Measurements from ENCODE around the gene HOXD11.

DNA sequence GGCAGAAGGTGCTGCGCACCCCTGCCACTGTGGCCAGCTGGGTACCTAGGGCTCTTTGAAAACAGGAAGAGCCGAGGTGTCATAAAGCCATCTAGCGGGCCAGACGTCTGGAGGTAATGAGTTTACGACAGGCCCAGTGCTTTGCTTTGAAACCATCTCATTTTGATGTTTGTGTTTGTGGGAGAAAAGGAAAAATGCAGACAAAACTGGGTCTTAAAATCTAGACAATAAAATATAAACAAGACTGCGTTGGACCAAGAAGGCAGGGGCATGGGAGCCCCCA is 18.6 kb downstream of the HOXD11 start:
- TF ChIP-seq, protein P1, sequence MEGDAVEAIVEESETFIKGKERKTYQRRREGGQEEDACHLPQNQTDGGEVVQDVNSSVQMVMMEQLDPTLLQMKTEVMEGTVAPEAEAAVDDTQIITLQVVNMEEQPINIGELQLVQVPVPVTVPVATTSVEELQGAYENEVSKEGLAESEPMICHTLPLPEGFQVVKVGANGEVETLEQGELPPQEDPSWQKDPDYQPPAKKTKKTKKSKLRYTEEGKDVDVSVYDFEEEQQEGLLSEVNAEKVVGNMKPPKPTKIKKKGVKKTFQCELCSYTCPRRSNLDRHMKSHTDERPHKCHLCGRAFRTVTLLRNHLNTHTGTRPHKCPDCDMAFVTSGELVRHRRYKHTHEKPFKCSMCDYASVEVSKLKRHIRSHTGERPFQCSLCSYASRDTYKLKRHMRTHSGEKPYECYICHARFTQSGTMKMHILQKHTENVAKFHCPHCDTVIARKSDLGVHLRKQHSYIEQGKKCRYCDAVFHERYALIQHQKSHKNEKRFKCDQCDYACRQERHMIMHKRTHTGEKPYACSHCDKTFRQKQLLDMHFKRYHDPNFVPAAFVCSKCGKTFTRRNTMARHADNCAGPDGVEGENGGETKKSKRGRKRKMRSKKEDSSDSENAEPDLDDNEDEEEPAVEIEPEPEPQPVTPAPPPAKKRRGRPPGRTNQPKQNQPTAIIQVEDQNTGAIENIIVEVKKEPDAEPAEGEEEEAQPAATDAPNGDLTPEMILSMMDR (IDR thresholded peaks at IDR 0.05; ENCODE audit: poor library complexity, severe bottlenecking) = no peak
- TF ChIP-seq POLR2AphosphoS5 (IDR thresholded peaks at IDR 0.05) = no peak
- no peak for TF ChIP-seq TAF1 (IDR thresholded peaks at IDR 0.05; ENCODE audit: low read depth)
- TF ChIP-seq, protein P2, sequence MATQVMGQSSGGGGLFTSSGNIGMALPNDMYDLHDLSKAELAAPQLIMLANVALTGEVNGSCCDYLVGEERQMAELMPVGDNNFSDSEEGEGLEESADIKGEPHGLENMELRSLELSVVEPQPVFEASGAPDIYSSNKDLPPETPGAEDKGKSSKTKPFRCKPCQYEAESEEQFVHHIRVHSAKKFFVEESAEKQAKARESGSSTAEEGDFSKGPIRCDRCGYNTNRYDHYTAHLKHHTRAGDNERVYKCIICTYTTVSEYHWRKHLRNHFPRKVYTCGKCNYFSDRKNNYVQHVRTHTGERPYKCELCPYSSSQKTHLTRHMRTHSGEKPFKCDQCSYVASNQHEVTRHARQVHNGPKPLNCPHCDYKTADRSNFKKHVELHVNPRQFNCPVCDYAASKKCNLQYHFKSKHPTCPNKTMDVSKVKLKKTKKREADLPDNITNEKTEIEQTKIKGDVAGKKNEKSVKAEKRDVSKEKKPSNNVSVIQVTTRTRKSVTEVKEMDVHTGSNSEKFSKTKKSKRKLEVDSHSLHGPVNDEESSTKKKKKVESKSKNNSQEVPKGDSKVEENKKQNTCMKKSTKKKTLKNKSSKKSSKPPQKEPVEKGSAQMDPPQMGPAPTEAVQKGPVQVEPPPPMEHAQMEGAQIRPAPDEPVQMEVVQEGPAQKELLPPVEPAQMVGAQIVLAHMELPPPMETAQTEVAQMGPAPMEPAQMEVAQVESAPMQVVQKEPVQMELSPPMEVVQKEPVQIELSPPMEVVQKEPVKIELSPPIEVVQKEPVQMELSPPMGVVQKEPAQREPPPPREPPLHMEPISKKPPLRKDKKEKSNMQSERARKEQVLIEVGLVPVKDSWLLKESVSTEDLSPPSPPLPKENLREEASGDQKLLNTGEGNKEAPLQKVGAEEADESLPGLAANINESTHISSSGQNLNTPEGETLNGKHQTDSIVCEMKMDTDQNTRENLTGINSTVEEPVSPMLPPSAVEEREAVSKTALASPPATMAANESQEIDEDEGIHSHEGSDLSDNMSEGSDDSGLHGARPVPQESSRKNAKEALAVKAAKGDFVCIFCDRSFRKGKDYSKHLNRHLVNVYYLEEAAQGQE (IDR thresholded peaks at IDR 0.05; ENCODE audit: borderline replicate concordance) = no peak
- TF ChIP-seq RAD21 (conservative IDR thresholded peaks at IDR 0.05) = no peak
- TF ChIP-seq EZH2 (IDR thresholded peaks at IDR 0.05; ENCODE audit: borderline replicate concordance, insufficient read depth, low read length, poor library complexity, severe bottlenecking) = no peak
- no peak for TF ChIP-seq EP300 (conservative IDR thresholded peaks at IDR 0.05; ENCODE audit: poor library complexity, severe bottlenecking)
